Measurements from ENCODE around the gene THRB.

DNA sequence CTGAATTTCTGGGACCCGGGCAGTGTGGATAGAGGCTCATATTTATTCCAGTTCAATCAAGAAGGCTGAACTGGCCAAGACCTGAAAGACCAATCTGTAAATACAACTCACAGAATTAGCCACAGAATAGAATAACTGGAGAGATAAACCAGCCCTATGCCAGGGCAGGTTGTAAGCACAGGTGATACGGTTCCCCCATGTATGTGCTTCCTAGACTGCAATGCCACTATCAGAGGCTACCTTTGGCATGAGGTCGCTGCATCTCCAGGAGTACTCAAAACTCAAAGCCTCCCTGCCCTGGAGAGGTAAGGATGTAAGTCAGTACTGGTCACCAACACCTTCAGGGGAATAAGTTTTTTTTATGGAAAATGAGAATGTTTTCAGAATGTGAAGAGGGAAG, 314.0 kb downstream of the THRB start:
- TF ChIP-seq CTCF (conservative IDR thresholded peaks at IDR 0.05) (no peak), EZH2 (IDR thresholded peaks at IDR 0.05; ENCODE audit: low read depth) (no peak)
